Tibial nerve (tissue), 4 donors: ENCODE results near the gene LIAS.
"Not testable (repeated sequence)": the region's sequence is repeated elsewhere in the genome, so short reads cannot be mapped to it uniquely, and the experiment has no call there.

Experiments used
- CTCF ChIP-seq, 5 experiments: fragments of 200-600 bp in 3 of 5; fragments of 450-650 bp in 2 of 5; sonication (generic) in 3 of 5; IDR thresholded peaks; one replicate each; pipeline ENCODE4 v1.5.1; 2016 to 2019; ENCODE audit warnings: antibody characterized with exemption in 5 of 5, mild to moderate bottlenecking in 3 of 5, moderate library complexity in 2 of 5
- EP300 ChIP-seq, 2 donors: sonication (generic); formaldehyde crosslinking; IDR thresholded peaks; one replicate each; pipeline ENCODE4 v1.6.1; 2017; ENCODE audit warnings: antibody characterized with exemption in 2 of 2, mild to moderate bottlenecking in 1 of 2
- POLR2A ChIP-seq, 2 donors: fragments of 450-650 bp; IDR thresholded peaks; one replicate each; pipeline ENCODE4 v1.6.1; 2017; ENCODE audit warnings: antibody characterized with exemption in 2 of 2, mild to moderate bottlenecking in 2 of 2, moderate library complexity in 2 of 2

DNA sequence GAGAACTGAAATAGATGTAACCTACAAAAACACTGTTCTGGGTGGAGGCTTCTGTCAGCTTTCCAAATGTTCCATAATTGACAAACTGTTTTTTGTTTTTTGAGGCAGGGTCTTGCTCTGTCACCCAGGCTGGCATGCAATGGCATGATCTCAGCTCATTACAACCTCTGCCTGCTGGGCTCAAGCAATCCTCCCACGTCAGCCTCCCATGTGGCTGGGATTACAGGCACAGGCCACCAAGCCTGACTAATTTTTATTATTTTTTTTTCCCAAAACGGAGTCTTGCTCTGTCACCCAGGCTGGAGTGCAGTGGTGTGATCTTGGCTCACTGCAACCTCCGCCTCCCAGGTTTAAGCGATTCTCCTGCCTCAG lies 43.8 kb downstream of the LIAS start:
- TF ChIP-seq POLR2A, CTCF, EP300 (IDR thresholded peaks at IDR 0.05): not testable (repeated sequence)
